GM21528 (cell line): ENCODE results near the gene VASH1.

Experiments
- ATAC-seq: cut with Tn5 transposase; IDR thresholded peaks from one replicate; pipeline ENCODE4 v1.9.1; 2021; ENCODE audit warnings: mild to moderate bottlenecking, moderate library complexity; ENCODE audit not compliant: unreplicated experiment, low FRiP score

Gene VASH1

DNA sequence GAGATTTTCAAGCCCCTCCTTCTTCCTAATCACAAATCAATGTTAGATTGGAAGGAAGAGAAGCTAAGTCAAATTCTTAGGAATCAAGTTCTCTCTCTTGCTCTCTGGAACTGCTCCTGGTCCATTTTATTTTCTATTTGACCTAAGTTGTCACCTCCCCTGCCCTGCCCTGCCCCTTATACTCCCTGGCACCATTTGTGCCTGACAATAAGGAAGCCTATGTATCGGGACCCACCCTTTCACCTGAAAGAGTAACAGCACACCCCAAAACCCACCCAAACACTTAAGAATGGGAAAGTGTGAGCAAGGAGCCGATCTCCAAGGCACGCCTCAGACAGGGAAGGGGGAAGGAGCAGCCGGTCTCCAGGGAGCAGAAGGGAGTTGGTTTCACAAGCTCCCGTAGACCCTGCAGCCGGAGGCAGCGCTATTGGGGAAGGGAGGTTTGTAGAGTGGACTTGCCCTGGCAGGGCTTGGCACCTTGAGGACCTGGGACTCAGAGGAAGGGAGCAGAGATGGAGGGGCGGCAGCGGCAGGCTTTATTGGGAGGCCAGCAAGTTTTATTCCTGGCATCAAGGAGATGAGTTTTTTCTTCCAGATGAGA is 66.5 kb downstream of the VASH1 start:
- ATAC-seq, result no peak

DNA sequence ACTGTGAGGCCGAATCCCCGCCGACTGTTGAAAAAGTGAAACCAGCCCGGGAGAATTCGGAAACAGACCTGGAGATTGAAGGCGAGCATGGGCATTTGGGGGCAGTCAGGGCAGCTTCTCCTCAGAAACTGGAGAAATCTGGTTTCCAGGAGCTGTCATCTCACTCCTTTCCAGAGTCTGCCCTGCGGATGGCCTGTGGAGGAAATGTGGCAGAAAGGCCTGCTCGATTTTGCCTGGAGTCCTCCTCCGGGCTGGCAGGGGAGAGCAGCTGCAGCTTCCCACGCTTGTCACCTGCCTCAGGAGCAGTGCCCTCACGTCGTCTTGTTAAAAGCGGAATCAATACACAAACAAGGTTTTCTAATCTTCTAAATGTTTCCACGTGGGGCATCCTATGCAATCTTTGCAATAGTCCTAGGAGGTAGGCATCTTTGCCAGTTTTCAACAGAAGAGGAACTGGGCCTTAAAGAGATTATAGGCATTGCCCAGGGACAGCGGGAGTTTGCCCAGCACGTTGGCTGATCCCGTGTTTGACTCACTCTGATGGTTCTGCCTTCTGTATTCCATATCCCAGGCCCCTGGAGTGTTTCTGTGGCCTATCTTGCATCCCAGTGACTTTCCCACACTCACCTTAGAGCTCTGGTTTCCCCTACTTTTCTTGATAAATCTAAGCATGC is 67.2 kb downstream of the VASH1 start:
- no peak for ATAC-seq

DNA sequence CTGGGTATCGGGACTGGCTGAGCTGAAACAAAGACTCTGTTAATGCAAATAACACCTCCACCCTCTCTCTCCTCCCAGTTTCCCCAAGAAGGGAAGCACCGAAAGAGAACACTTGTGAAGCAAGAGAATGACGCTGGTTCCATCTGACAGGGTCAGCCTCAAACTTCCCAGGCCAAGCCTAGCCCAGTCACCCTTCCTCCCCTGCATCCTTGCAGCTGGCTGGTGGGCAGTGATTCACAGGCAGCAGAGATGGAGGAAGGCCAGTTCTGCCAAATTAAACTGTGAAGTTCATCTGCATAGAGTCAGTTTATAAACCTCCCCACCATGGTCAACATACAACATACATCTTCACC is 67.7 kb downstream of the VASH1 start:
- ATAC-seq, result no peak

DNA sequence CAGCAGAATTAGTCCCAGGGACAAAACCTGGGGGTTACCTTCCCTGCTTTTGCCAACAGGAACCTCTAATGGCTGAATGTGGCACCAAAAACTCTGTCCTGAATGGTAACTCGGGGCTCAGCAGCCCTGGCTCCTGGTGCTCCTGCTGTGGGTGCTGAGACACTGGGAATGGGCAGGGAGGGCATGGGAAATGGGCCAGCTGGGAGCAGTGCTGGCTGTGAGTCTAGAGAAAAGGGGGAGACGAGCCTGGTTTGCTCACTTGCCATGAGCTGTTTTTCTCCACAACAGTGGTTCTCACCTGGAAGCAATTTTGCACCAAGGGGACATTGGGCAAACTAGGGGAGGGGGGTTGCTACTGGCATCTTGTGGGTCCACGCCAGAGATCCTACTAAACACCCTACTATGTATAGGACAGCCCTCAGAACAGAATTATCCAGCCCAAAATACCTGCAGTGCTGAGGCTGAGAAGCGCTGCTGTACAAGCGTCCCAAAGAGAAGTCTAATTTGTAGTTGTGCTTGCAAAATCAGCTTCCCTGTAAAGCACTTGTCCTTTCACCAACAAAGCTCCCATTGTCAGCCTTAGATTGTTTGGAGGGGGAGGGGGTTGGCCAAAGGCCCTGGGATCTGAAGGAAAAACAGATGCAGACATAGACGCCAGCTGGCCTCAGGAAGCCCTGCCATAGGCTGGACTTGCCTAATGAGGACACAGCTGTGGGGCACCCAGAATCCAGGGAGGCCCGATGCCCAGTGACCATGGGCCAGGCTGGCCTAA is 68.6 kb downstream of the VASH1 start:
- ATAC-seq, result no peak

DNA sequence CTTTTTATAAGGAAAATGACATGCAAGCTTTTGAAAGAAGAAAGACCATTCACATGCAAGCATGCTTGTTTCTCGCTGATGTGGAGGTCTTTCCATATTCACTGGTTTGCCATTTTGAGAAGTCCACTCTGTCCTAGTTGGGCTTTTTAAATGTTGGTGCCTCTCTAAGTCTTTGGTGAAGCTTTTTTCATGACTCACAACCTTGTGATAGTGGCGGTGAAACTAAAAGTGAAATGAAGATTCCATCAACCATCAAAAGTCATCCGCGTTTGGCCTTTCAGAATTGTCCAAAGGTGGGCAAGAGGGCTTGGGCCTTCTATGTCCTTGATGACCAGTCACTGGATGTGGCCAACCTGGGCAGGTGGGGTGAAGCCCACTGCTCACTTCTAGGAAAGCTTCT is 69.3 kb downstream of the VASH1 start:
- no peak for ATAC-seq

DNA sequence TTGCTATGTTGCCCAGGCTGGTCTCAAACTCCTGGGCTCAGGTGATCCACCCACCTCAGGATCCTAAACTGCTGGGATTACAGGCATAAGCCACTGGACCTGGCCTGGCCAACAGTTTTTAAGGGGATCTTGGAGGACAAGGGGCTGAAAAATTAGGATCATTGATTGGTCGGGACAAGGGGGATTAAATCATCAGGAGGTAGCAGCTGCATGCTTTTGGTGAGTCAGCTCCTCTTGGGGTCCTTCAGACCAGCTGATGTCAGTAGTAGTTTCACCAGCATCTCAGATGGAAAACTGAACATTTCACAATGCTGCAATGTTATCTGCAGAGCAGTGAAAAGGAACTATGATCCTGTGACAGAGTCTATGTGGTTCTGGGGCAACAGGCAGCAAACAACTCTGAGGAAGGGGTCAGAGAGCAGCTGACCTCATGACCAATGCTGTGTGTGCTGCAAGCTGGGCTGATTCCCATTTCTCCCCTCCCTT is 71.3 kb downstream of the VASH1 start:
- ATAC-seq, result no peak
